Gastrocnemius medialis (tissue), 4 donors: ENCODE data around the gene FKBP5. TPM values are rescaled to one million over a fixed set of nuclear protein-coding genes. Genes with fewer than 3 reads are reported as not detected.

Experiments used
- ATAC-seq, 2 donors: fragments of 150-250 bp; one replicate each; pipeline ENCODE4 v1.9.1; 2016
- DNase-seq, 2 donors: peaks; one replicate each; pipeline ENCODE4 v3.0.0-alpha.2; 2019
- H3K27ac ChIP-seq, 4 donors: fragments of 200-600 bp; sonication (generic); 1 replicate in 1 of 4; 2 replicates in 3 of 4; pipeline ENCODE4 v1.5.1; 2016 to 2018; ENCODE audit warnings: mild to moderate bottlenecking in 2 of 4, moderate library complexity in 1 of 4
- H3K27me3 ChIP-seq, 3 donors: fragments of 200-600 bp; sonication (generic) in 2 of 3; 1 replicate in 1 of 3; 2 replicates in 2 of 3; pipeline versions ENCODE4 v1.5.1 to v1.6.0; 2016 to 2019; ENCODE audit warnings: mild to moderate bottlenecking in 1 of 3, moderate library complexity in 1 of 3
- H3K36me3 ChIP-seq, 2 donors: fragments of 200-600 bp; sonication (generic) in 1 of 2; one replicate each; pipeline ENCODE4 v1.5.1; 2017 to 2018
- H3K4me1 ChIP-seq, 2 donors: fragments of 200-600 bp; sonication (generic) in 1 of 2; one replicate each; pipeline ENCODE4 v1.5.1; 2016 to 2017; ENCODE audit warnings: mild to moderate bottlenecking in 2 of 2
- H3K4me3 ChIP-seq, 4 donors: fragments of 200-600 bp; sonication (generic) in 3 of 4; 1 replicate in 1 of 4; 2 replicates in 3 of 4; pipeline ENCODE4 v1.5.1; 2016 to 2019; ENCODE audit warnings: mild to moderate bottlenecking in 2 of 4
- H3K9me3 ChIP-seq, 3 donors: fragments of 200-600 bp; sonication (generic) in 2 of 3; 1 replicate in 1 of 3; 2 replicates in 2 of 3; pipeline ENCODE4 v1.5.1; 2016 to 2019
- CTCF ChIP-seq, 5 experiments: fragments of 450-650 bp in 3 of 5; fragments of 200-600 bp in 2 of 5; sonication (generic) in 2 of 5; IDR thresholded peaks in 4 of 5; conservative IDR thresholded peaks in 1 of 5; 1 replicate in 4 of 5; 2 replicates in 1 of 5; pipeline ENCODE4 v1.5.1; 2016 to 2019; ENCODE audit warnings: antibody characterized with exemption in 5 of 5, mild to moderate bottlenecking in 3 of 5, moderate library complexity in 3 of 5
- POLR2A ChIP-seq, 2 donors: fragments of 450-650 bp; IDR thresholded peaks; one replicate each; pipeline ENCODE4 v1.6.1; 2017; ENCODE audit warnings: antibody characterized with exemption in 2 of 2, mild to moderate bottlenecking in 2 of 2, moderate library complexity in 2 of 2
- in situ Hi-C, 4 donors: fragments of 200-750 bp; cut with MboI; loops; one replicate each; pipeline versions ENCODE4 v1.15.0 to v1.8.0; 2017; ENCODE audit warnings: low sequenced_read_pairs in 4 of 4
- intact Hi-C: fragments of 100-400 bp; cut with DNase I; formaldehyde crosslinking; loops from one replicate; pipeline ENCODE4 v1.15.1; 2023; ENCODE audit warnings: low total_unique reads
- total RNA-seq, 4 donors: library from RNA; depleted of rRNA; stranded (reverse); fragments of >200 nt; gene quantifications; one replicate each; pipeline versions ENCODE4 v1.1.0 to v1.2.3, GENCODE V29; 2016

Gene FKBP5
- total RNA-seq, 4 donors from 2014 or later, result 665 to 1,753 (median 1,205) TPM

- ATAC-seq, result no peak
- H3K27ac ChIP-seq, result peak overlapping the region; percentile 89 to 99 (median 92)
- H3K36me3 ChIP-seq, result peaks cover 0 to 44% of the 10 kb centered on the region in 2 donors
- DNase-seq, result no peak
- H3K4me3 ChIP-seq, result no peak overlapping the region
- intact Hi-C loops, result no loop called here
- in situ Hi-C loops, result no loop called here
- TF ChIP-seq CTCF (IDR thresholded peaks at IDR 0.05 in 4 of 5, conservative IDR thresholded peaks at IDR 0.05 in 1 of 5) (no peak), POLR2A (IDR thresholded peaks at IDR 0.05) (no peak)
- peaks cover 73 to 92% of the 10 kb centered on the region in 2 donors for H3K4me1 ChIP-seq
- no peaks in the 10 kb centered on the region for H3K27me3 ChIP-seq
- no peaks in the 10 kb centered on the region for H3K9me3 ChIP-seq
Measured at GRCh38 chr6:35607517-35608233, 81.0 kb downstream of the FKBP5 start.

- H3K9me3 ChIP-seq, result no peaks in the 10 kb centered on the region
- in situ Hi-C loops (no loop called here), intact Hi-C loops (no loop called here)
- H3K4me1 ChIP-seq, result peaks cover 62 to 96% of the 10 kb centered on the region in 2 donors
- DNase-seq (no peak), ATAC-seq (no peak)
- TF ChIP-seq POLR2A (IDR thresholded peaks at IDR 0.05) (no peak), CTCF (IDR thresholded peaks at IDR 0.05 in 4 of 5, conservative IDR thresholded peaks at IDR 0.05 in 1 of 5) (no peak)
- no peak overlapping the region for H3K4me3 ChIP-seq
- no peaks in the 10 kb centered on the region for H3K27me3 ChIP-seq
- H3K36me3 ChIP-seq, result peaks cover 0 to 33% of the 10 kb centered on the region in 2 donors
- peak overlapping the region; percentile 89 to 99 (median 92) for H3K27ac ChIP-seq
Measured at GRCh38 chr6:35605600-35605999, 83.1 kb downstream of the FKBP5 start.

- DNase-seq, result peak in 1 of 2 donors; percentile 30
- intact Hi-C loops (no loop called here), in situ Hi-C loops (loop anchor here in 1 of 4 donors (5.0 kb wide), 1 partner anchor 124 kb away; no protein-coding TSS in a partner anchor)
- peak overlapping the region; percentile 1 to 9 (median 4) for H3K4me3 ChIP-seq
- peak overlapping the region; percentile 89 to 99 (median 92) for H3K27ac ChIP-seq
- no peaks in the 10 kb centered on the region for H3K9me3 ChIP-seq
- no peaks in the 10 kb centered on the region for H3K27me3 ChIP-seq
- peaks cover 76 to 99% of the 10 kb centered on the region in 2 donors for H3K4me1 ChIP-seq
- TF ChIP-seq POLR2A (IDR thresholded peaks at IDR 0.05), result no peak
- TF ChIP-seq CTCF (IDR thresholded peaks at IDR 0.05 in 4 of 5, conservative IDR thresholded peaks at IDR 0.05 in 1 of 5), result no peak
- no peak for ATAC-seq
- H3K36me3 ChIP-seq, result peaks cover 0 to 17% of the 10 kb centered on the region in 2 donors
Measured at GRCh38 chr6:35603326-35604202, 85.2 kb downstream of the FKBP5 start.

GRCh38 chr6:35602133-35602946 is 86.4 kb downstream of the FKBP5 start:
- Histone ChIP-seq H3K36me3 (peaks cover 0 to 15% of the 10 kb centered on the region in 2 donors), H3K27ac (peak overlapping the region; percentile 89 to 99 (median 92)), H3K27me3 (no peaks in the 10 kb centered on the region), H3K9me3 (no peaks in the 10 kb centered on the region), H3K4me1 (peaks cover 84 to 99% of the 10 kb centered on the region in 2 donors), H3K4me3 (peak overlapping the region; percentile 5 to 27 (median 10))
- in situ Hi-C loops (loop anchor here in 1 of 4 donors (5.0 kb wide), 1 partner anchor 125 kb away; no protein-coding TSS in a partner anchor), intact Hi-C loops (loop anchor here (1.0 kb wide), 1 partner anchor 87 kb away; no protein-coding TSS in a partner anchor)
- ATAC-seq (peak; percentile 74 to 75), DNase-seq (peak; percentile 74 to 76)
- TF ChIP-seq POLR2A (IDR thresholded peaks at IDR 0.05) (peak; percentile 55 to 61), CTCF (IDR thresholded peaks at IDR 0.05 in 4 of 5, conservative IDR thresholded peaks at IDR 0.05 in 1 of 5) (no peak)
